Stimulated activated naive CD8-positive, alpha-beta T cell treated with anti-CD3 and anti-CD28 coated beads, Interleukin-15, Interleukin-2, amounts not matched to agents 100 ng/mL and 50 ng/mL, for 24 hours (primary cell): ENCODE data around the gene THSD4.

Source experiments
- H3K27ac Mint-ChIP-seq: one replicate; pipeline ENCODE4 v1.8.0; 2021; ENCODE audit warnings: mild to moderate bottlenecking, mixed read lengths
- H3K27me3 Mint-ChIP-seq: one replicate; pipeline ENCODE4 v1.8.0; 2021; ENCODE audit warnings: mixed read lengths
- H3K36me3 Mint-ChIP-seq: one replicate; pipeline ENCODE4 v1.8.0; 2021; ENCODE audit warnings: low read depth, mixed read lengths
- H3K4me1 Mint-ChIP-seq: one replicate; pipeline ENCODE4 v1.8.0; 2021; ENCODE audit warnings: low read depth, mixed read lengths
- H3K4me3 Mint-ChIP-seq: one replicate; pipeline ENCODE4 v1.8.0; 2021; ENCODE audit warnings: mild to moderate bottlenecking, mixed read lengths
- H3K9me3 Mint-ChIP-seq: one replicate; pipeline ENCODE4 v1.8.0; 2021; ENCODE audit warnings: mixed read lengths

Gene THSD4

DNA sequence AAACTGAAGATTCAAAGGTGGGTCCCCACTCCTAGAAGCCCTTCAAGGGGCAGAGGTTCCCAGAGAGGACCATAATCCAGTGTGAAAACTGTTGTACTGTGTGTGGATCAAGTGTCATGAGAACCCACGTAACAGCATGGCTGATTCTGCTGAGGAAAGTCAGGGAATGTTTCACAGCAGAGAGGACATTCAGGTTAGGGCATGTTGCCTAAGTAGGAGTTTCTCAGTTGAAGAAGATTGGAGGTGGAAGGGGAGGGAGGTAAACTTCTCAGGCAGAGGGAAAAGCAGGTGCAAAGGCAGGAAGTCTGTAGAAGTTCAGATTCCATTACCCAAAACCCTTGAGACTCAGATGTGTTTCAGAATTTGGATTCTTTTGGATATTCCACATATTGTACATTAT, 448.9 kb downstream of the THSD4 start:
- no peak overlapping the region for H3K27ac Mint-ChIP-seq
- no peaks in the 10 kb centered on the region for H3K4me1 Mint-ChIP-seq
- H3K9me3 Mint-ChIP-seq = no peaks in the 10 kb centered on the region

DNA sequence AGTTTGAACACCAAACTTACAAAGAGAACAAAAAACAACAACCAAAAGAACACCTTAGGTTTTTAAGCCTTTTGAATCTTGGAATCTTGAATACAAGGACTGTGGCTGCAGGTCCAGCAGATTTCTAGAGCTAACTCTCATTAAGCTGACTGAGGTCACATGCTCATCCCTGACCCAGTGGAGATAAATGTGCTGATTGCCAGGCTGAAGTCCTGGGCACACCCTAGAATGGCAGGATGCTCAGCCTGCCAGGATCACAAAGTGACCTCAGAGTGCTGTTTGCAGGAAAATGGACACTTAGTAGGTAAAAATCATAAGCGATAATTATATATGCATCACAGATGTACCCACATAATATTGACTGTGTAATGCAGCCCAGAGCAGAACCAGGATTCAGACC, 449.7 kb downstream of the THSD4 start:
- H3K4me1 Mint-ChIP-seq = no peaks in the 10 kb centered on the region
- no peaks in the 10 kb centered on the region for H3K36me3 Mint-ChIP-seq
- H3K4me3 Mint-ChIP-seq = no peak overlapping the region
- H3K27me3 Mint-ChIP-seq = peaks cover 20% of the 10 kb centered on the region
- H3K27ac Mint-ChIP-seq = no peak overlapping the region
- no peaks in the 10 kb centered on the region for H3K9me3 Mint-ChIP-seq

More for the DNA sequence above, 448.9 kb downstream of the THSD4 start:
- H3K4me3 Mint-ChIP-seq = no peak overlapping the region
- H3K36me3 Mint-ChIP-seq = no peaks in the 10 kb centered on the region
- peaks cover 23% of the 10 kb centered on the region for H3K27me3 Mint-ChIP-seq

DNA sequence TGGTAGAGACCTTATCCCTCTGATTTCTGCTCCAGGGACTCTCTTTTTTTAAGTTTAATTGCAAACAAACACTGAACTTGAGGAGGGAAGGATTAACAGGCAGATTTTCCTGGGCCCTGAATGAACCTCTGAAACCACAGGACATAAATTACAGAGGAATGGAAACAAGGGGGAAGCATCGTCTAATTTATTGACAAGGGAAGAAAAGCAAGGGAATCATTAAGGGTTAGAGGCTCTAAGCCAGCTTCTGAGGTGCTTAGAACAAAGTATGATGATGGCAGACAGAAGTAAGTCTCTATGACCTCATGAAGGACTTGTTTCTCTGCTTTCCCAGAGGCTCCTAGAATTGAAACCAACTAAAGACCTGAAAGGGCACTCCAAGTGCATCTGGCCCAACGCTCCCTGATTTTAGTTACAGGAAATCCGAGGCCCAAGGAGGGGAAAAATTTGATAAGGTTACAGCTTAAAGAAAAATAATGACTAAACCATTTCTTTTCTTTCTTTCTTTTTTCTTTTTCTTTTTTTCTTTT, 450.4 kb downstream of the THSD4 start:
- Mint-ChIP-seq H3K27me3 (peaks cover 22% of the 10 kb centered on the region), H3K9me3 (no peaks in the 10 kb centered on the region), H3K4me3 (no peak overlapping the region), H3K4me1 (no peaks in the 10 kb centered on the region), H3K27ac (no peak overlapping the region), H3K36me3 (no peaks in the 10 kb centered on the region)

DNA sequence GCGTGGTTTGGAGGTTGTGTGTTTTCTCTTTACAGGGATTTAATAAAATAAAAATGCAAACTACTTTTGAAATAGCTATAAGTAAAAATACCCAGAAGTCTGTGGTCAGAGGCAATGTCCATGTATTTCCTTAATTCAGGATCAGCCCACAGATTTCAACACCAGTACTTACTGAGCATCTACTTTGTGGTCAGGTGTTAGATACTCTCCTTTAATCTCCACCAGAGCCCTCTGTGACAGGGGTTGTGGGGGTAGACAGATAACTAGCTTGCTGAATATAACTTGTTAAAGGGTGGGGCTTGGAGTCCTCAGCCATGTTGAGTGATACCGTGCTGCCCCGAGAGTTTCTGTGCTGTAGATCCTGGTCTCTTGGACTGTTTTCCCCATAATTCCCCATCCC, 451.0 kb downstream of the THSD4 start:
- H3K4me1 Mint-ChIP-seq = no peaks in the 10 kb centered on the region
- peaks cover 21% of the 10 kb centered on the region for H3K27me3 Mint-ChIP-seq
- H3K4me3 Mint-ChIP-seq = no peak overlapping the region
- no peaks in the 10 kb centered on the region for H3K9me3 Mint-ChIP-seq
- no peaks in the 10 kb centered on the region for H3K36me3 Mint-ChIP-seq
- no peak overlapping the region for H3K27ac Mint-ChIP-seq

DNA sequence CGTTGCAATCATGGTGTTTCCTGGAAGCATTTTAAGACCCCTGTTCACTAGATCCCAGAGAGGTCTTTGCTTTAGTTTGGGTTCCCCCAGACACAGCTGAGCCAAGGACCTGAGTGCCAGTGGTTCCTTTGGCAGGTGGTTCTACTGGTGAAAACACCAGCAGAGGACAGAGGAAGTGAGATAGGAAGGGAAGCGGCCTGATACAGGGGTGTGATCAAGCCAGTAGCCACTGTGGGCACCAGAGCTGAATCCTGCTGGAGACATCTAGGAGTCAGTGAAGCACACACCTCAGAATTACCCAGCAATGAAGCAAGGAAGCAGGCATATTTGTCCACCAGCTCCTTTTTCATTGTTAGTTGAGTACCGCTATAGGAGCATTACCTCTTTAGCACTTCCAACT, 451.9 kb downstream of the THSD4 start:
- Mint-ChIP-seq H3K27me3 (peaks cover 16% of the 10 kb centered on the region), H3K36me3 (no peaks in the 10 kb centered on the region), H3K4me3 (no peak overlapping the region), H3K9me3 (no peaks in the 10 kb centered on the region), H3K4me1 (no peaks in the 10 kb centered on the region), H3K27ac (no peak overlapping the region)

DNA sequence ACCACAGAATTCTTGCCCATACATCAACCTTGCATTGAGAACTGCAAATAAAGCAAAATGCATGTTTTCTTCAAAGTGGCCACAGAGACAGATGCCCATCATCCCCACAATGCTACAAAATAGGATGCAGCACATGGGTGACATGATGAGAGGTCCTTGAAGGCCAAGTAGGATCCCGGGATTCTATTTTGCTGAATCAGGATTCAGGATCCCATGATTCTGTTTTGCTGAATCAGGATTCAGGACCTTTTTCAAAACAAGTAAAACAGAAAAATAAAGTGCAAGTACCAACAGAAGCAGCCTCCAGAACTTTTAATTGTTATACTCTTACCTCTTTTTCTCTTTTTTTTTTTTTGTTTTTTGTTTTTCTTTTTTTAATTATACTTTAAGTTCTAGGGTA, 453.0 kb downstream of the THSD4 start:
- no peaks in the 10 kb centered on the region for H3K9me3 Mint-ChIP-seq
- no peaks in the 10 kb centered on the region for H3K36me3 Mint-ChIP-seq
- H3K4me3 Mint-ChIP-seq = no peak overlapping the region
- no peaks in the 10 kb centered on the region for H3K4me1 Mint-ChIP-seq
- H3K27ac Mint-ChIP-seq = no peak overlapping the region
- peaks cover 19% of the 10 kb centered on the region for H3K27me3 Mint-ChIP-seq

DNA sequence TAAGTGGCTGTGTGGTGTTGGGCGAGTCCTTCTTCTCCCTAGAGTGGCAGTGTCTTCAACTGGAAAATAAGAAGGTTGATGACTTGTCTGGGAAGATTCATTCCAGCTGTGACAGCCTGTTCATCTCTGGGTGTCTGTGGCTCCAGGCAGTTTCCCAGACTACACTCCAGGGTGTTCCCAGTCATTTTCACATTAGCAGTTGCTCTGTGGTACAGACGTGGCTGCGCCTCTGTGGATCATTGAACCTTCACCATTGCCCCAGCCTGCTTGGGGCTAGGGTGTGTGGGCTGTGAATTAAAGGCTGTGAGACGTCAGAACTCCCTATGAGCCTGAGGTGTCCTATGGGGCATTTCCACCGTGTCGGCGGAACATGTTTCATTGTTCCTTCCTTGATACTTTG, 455.5 kb downstream of the THSD4 start:
- Mint-ChIP-seq H3K9me3 (no peaks in the 10 kb centered on the region), H3K27ac (no peak overlapping the region), H3K27me3 (peaks cover 19% of the 10 kb centered on the region), H3K4me3 (no peak overlapping the region), H3K4me1 (no peaks in the 10 kb centered on the region), H3K36me3 (no peaks in the 10 kb centered on the region)

DNA sequence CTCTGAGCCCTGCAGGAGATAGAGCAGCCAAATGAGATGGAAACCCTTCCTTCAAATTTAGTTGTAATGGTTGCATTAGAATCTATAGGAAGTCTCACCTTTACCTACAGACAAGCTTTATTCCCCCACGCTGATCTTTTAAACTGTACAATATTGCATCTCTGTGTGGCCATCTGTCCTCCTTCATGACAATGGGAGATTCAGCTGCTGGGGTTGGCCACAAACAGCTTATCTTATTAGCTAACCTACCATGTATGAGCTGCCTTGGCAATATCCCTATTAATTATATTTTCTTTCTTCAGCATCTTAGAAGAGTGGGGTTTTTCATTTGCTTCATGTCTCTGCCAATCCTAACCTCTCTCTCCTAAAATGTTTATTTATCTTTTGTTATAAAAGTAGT, 456.4 kb downstream of the THSD4 start:
- no peaks in the 10 kb centered on the region for H3K4me1 Mint-ChIP-seq
- no peak overlapping the region for H3K4me3 Mint-ChIP-seq
- no peaks in the 10 kb centered on the region for H3K36me3 Mint-ChIP-seq
- H3K27ac Mint-ChIP-seq = no peak overlapping the region
- peaks cover 16% of the 10 kb centered on the region for H3K27me3 Mint-ChIP-seq
- H3K9me3 Mint-ChIP-seq = no peaks in the 10 kb centered on the region

DNA sequence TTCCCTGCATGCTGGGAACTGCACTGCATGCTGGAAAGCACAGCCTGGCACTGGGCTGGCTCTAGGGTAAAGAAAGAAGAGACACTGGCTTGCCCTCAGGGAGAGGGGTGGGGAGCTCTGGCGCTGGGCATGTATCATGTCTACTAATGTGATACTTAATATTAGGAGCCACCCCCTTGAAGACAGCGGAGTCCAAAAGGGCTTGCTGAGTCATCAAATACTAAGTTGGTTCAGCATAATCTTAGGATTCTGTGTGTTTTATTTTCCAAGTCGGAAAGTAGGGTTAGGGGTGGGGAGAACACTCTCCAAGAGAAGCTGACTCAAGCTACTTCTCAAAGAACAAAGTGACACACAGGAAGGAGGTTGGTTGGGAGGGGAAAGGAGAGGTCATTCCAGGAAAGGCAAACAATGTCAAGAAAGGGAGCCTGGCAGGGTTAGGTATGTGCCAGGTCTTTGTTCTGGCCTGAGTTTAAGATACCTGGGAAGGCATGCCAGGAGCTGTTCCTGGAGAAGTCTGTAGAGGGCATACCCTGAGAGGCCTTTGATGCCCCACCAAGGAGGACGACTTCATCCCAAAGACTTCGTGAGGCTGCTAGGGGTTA, 457.3 kb downstream of the THSD4 start:
- Mint-ChIP-seq H3K4me3 (no peak overlapping the region), H3K9me3 (no peaks in the 10 kb centered on the region), H3K27me3 (peaks cover 14% of the 10 kb centered on the region), H3K27ac (no peak overlapping the region), H3K36me3 (no peaks in the 10 kb centered on the region), H3K4me1 (no peaks in the 10 kb centered on the region)

DNA sequence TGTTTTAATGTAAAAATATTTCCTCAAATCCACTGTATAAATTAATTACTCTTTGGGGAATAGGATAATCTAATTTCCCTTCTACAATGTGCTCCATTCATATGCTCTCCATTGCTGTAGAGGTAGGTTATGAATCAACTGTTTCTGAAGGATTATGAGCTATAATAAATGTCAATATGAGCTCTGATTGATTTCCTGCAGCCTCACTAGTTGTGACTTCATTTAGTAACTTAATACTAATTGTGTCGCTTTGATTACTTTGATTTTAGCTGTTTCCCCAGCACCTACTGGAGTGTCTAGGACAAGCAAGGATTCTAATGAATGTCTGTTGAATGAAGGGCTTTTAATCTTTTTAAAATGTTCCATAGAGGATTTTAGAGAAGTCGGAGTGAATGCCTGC, 458.3 kb downstream of the THSD4 start:
- Mint-ChIP-seq H3K27me3 (peaks cover 9% of the 10 kb centered on the region), H3K4me3 (no peak overlapping the region), H3K9me3 (no peaks in the 10 kb centered on the region), H3K36me3 (no peaks in the 10 kb centered on the region), H3K4me1 (no peaks in the 10 kb centered on the region), H3K27ac (no peak overlapping the region)

DNA sequence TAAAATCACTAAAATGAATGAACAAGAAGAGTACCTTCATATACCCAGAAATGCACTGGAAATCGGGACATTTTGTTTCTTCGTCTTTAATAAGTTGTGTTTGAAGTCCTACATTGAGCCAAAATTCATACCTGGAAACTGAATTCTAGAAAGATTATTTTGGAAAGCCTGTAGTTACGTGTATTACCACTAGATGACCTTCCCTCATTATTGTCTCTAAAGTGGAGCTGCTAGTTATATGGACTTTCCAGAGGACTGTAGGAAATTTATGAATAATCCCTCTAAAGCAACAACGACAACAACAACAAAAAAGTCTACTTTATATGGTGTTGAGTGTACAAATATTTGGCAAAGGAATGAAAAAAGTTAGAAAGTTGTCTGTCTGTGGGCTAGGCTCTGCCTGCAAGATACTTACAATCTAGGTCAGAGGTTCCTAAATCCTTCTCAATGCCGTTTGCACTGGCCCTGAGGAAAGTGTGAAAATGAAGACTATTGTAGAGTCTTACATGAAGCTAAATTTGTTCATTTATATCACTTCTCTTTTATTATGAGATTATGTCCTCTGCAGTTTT, 460.3 kb downstream of the THSD4 start:
- Mint-ChIP-seq H3K4me1 (no peaks in the 10 kb centered on the region), H3K9me3 (no peaks in the 10 kb centered on the region), H3K4me3 (no peak overlapping the region), H3K27ac (no peak overlapping the region), H3K36me3 (no peaks in the 10 kb centered on the region), H3K27me3 (peaks cover 8% of the 10 kb centered on the region)

DNA sequence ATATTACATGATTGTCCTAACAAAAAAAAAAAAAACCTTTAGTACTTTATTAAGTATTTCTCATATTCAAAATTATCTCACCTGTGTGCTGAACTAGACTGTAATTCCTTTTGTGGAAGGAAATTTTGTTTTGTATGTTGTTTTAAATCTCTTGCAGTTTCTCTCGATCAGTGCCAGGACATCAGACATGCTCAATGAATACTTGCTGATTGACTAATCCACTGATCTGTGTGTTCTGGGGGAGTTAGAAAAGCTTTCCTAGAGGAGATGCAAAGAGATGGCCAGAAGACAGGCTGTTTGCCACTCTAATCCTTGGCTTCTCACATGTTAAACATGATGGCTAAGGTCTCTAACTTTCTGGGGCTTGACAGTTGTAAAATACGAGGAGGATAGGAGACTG, 461.8 kb downstream of the THSD4 start:
- Mint-ChIP-seq H3K27me3 (peaks cover 13% of the 10 kb centered on the region), H3K9me3 (no peaks in the 10 kb centered on the region), H3K4me3 (no peak overlapping the region), H3K4me1 (no peaks in the 10 kb centered on the region), H3K36me3 (no peaks in the 10 kb centered on the region), H3K27ac (no peak overlapping the region)

DNA sequence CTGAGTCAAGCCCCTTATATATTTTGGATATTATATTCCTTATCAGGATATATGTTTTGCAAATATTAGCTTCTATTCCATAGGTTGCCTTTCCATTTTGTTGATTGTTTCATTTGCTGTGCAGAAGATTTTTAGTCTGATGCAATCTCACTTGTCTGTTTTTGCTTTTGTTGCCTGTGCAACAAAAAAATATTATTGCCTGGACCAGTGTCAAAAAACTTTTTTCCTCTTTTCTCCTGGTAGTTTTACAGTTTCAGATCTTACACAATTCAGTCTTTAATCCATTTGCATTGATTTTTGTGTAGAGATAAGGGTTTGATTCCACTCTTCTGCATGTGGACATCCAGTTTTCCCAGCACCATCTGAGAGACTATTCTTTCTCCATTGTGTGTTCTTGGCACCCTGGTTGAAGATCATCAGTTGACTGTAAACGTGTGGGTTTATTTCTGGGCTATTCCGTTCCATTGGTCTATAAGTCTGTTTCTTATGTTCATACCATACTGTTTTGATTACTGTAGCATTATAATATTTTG, 466.2 kb downstream of the THSD4 start:
- Mint-ChIP-seq H3K4me1 (no peaks in the 10 kb centered on the region), H3K4me3 (no peak overlapping the region), H3K9me3 (peaks cover 13% of the 10 kb centered on the region), H3K36me3 (no peaks in the 10 kb centered on the region), H3K27me3 (peaks cover 23% of the 10 kb centered on the region), H3K27ac (no peak overlapping the region)

DNA sequence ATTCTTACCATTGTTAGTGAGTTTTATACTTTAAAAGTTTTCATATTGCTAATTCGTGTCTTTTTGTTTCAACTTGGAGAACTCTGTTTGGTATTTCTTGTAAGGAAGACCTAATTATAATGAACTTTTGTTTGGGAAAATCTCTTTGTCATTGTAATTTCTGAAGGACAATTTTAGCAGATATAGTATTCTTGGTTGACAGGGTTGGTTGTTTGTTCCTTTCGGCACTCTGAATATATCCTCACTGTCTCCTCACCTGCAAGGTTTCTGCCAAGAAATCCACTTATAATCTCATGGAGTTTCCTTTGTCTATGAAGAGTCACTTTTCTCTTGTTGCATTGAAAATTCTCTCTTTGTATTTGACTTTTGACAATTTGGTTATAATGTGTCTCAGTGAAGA, 469.9 kb downstream of the THSD4 start:
- Mint-ChIP-seq H3K27me3 (peaks cover 23% of the 10 kb centered on the region), H3K9me3 (peaks cover 13% of the 10 kb centered on the region), H3K36me3 (no peaks in the 10 kb centered on the region), H3K4me1 (no peaks in the 10 kb centered on the region), H3K27ac (no peak overlapping the region), H3K4me3 (no peak overlapping the region)

DNA sequence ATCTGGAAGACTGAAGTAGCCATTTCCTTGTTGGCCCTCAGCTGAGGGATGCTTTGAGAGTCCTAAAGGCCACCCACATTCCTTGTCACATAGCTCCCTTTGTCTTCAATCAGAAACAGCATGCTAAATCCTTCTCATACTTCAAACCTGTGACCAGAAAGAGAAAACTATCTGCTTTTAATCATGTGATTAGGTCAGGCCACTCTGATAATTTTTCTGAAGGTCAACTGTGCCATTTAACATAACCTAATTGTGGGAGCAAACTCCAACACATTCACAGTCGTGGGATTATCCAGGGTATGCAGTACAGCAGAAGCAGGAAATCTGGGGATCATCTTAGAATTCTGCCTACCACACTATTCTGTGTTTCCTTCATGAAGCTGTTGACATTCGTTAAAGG, 471.2 kb downstream of the THSD4 start:
- H3K4me3 Mint-ChIP-seq = no peak overlapping the region
- no peaks in the 10 kb centered on the region for H3K4me1 Mint-ChIP-seq
- no peak overlapping the region for H3K27ac Mint-ChIP-seq
- peaks cover 13% of the 10 kb centered on the region for H3K9me3 Mint-ChIP-seq
- no peaks in the 10 kb centered on the region for H3K36me3 Mint-ChIP-seq
- H3K27me3 Mint-ChIP-seq = peaks cover 20% of the 10 kb centered on the region

DNA sequence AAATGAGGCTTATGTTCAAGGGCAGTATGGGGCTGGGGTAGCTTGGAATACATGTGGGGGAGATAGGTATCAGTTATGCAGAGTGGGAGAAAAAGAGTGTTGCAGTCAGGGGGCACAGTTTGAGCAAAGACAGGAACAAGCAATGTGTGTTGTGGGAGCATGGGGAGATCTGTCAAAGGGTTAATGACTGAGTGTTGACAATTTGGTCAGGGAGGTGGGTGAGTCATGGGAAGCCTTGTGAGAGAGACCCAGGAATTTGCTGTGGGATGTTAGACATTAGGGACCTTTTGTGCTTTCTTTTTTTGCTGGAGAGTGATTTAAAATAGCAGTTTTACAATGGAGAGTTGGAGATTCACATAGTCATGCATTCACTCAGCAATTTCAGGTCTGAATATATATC, 473.5 kb downstream of the THSD4 start:
- no peak overlapping the region for H3K4me3 Mint-ChIP-seq
- H3K27me3 Mint-ChIP-seq = peaks cover 7% of the 10 kb centered on the region
- no peaks in the 10 kb centered on the region for H3K4me1 Mint-ChIP-seq

More for the DNA sequence above, 473.5 kb downstream of the THSD4 start:
- Mint-ChIP-seq H3K9me3 (peaks cover 13% of the 10 kb centered on the region), H3K27ac (no peak overlapping the region), H3K36me3 (no peaks in the 10 kb centered on the region)
